Peyer's patch (tissue), 4 donors: Measurements from ENCODE around the gene ABTB1. TPM values are rescaled to one million over a fixed set of nuclear protein-coding genes. Genes with fewer than 3 reads are reported as not detected.
A peak's percentile ranks its signal among the peaks of the same experiment; 100 is the strongest.

Experiments
- DNase-seq, 3 donors: peaks; one replicate each; pipeline ENCODE4 v3.0.0-alpha.2; 2017 to 2019
- H3K27ac ChIP-seq, 4 donors: fragments of 200-600 bp; sonication (generic); one replicate each; pipeline ENCODE4 v1.5.1; 2016 to 2019
- H3K27me3 ChIP-seq, 2 donors: fragments of 200-600 bp; sonication (generic); one replicate each; pipeline ENCODE4 v1.5.1; 2019
- H3K36me3 ChIP-seq, 3 donors: fragments of 200-600 bp; sonication (generic); one replicate each; pipeline ENCODE4 v1.5.1; 2016 to 2019
- H3K4me1 ChIP-seq, 4 donors: fragments of 200-600 bp; sonication (generic); one replicate each; pipeline ENCODE4 v1.5.1; 2016 to 2019
- H3K4me3 ChIP-seq, 4 donors: fragments of 200-600 bp; sonication (generic); 1 replicate in 3 of 4; 2 replicates in 1 of 4; pipeline ENCODE4 v1.5.1; 2016 to 2019; ENCODE audit warnings: mild to moderate bottlenecking in 1 of 4
- H3K9me3 ChIP-seq, 4 donors: fragments of 200-600 bp; sonication (generic); one replicate each; pipeline ENCODE4 v1.5.1; 2016 to 2019; ENCODE audit warnings: mild to moderate bottlenecking in 1 of 4
- POLR2A ChIP-seq, 2 donors: fragments of 450-650 bp; IDR thresholded peaks; one replicate each; pipeline ENCODE4 v1.5.1; 2017; ENCODE audit warnings: antibody characterized with exemption in 2 of 2, mild to moderate bottlenecking in 2 of 2, moderate library complexity in 2 of 2
- total RNA-seq, 4 donors: library from RNA; depleted of rRNA; stranded (reverse); fragments of >200 nt; gene quantifications; one replicate each; pipeline ENCODE4 v1.1.0, GENCODE V29; 2016
- TF ChIP-seq, protein P1 (sequence below), 6 experiments: fragments of 450-650 bp in 4 of 6; fragments of 200-600 bp in 2 of 6; sonication (generic) in 1 of 6; IDR thresholded peaks; one replicate each; pipeline ENCODE4 v1.5.1; 2017 to 2019; ENCODE audit warnings: antibody characterized with exemption in 6 of 6, mild to moderate bottlenecking in 3 of 6, moderate library complexity in 1 of 6

Gene ABTB1
- total RNA-seq, 4 donors from 2014 or later = 38.5 to 80.0 (median 57.1) TPM

DNA sequence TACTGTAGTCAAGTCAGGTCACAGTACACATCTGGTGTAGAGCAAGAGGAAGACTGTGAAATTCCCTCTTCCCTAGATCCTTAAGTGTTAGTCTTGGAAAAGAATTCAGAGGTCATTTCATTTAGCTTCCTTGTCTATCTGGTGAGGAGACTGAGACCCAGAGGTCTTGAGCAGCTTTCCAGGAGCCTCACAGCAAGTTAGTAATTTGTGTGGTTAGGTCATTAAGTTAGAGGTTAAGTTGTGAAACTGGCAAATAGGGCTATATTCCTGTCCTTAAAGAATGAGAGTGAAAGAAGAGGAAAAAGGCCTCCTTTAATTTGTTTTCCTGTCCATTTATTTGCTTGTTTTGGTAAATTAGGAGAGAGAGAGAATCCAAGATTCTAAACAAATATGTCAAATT is 34.8 kb upstream of the ABTB1 start:
- no peaks in the 10 kb centered on the region for H3K4me1 ChIP-seq
- no peak for TF ChIP-seq POLR2A (IDR thresholded peaks at IDR 0.05)
- TF ChIP-seq, protein P1, sequence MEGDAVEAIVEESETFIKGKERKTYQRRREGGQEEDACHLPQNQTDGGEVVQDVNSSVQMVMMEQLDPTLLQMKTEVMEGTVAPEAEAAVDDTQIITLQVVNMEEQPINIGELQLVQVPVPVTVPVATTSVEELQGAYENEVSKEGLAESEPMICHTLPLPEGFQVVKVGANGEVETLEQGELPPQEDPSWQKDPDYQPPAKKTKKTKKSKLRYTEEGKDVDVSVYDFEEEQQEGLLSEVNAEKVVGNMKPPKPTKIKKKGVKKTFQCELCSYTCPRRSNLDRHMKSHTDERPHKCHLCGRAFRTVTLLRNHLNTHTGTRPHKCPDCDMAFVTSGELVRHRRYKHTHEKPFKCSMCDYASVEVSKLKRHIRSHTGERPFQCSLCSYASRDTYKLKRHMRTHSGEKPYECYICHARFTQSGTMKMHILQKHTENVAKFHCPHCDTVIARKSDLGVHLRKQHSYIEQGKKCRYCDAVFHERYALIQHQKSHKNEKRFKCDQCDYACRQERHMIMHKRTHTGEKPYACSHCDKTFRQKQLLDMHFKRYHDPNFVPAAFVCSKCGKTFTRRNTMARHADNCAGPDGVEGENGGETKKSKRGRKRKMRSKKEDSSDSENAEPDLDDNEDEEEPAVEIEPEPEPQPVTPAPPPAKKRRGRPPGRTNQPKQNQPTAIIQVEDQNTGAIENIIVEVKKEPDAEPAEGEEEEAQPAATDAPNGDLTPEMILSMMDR (IDR thresholded peaks at IDR 0.05) = no peak
- DNase-seq = no peak
- no peaks in the 10 kb centered on the region for H3K36me3 ChIP-seq
- H3K9me3 ChIP-seq = no peaks in the 10 kb centered on the region
- no peaks in the 10 kb centered on the region for H3K27me3 ChIP-seq
- no peak overlapping the region for H3K4me3 ChIP-seq
- H3K27ac ChIP-seq = no peak overlapping the region

- no peak overlapping the region for H3K4me3 ChIP-seq
- no peaks in the 10 kb centered on the region for H3K36me3 ChIP-seq
- H3K27me3 ChIP-seq = no peaks in the 10 kb centered on the region
- no peaks in the 10 kb centered on the region for H3K9me3 ChIP-seq
- no peaks in the 10 kb centered on the region for H3K4me1 ChIP-seq
- H3K27ac ChIP-seq = no peak overlapping the region
- TF ChIP-seq, protein P1 (IDR thresholded peaks at IDR 0.05) = no peak
- no peak for TF ChIP-seq POLR2A (IDR thresholded peaks at IDR 0.05)
- DNase-seq = peak in 1 of 3 donors; percentile 10
These were observed 33.3 kb upstream of the ABTB1 start for GRCh38 chr3:127639173-127640041.

DNA sequence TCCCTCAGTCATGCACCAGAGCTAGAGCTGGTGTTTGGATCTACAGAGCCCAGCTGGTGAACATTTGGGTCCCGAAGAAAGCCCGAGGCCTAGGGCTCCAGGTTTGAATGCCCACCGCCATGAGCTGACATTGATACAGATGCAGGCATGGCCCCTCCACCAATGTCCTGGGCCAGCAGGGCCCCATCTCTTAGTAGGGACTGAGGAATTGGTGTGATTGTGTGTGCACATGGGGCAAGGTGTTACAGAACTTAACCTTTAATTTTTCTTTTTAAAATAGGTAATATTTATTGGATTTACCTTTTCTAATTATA is 32.8 kb upstream of the ABTB1 start:
- DNase-seq = peak in 1 of 3 donors; percentile 14
- H3K9me3 ChIP-seq = no peaks in the 10 kb centered on the region

DNA sequence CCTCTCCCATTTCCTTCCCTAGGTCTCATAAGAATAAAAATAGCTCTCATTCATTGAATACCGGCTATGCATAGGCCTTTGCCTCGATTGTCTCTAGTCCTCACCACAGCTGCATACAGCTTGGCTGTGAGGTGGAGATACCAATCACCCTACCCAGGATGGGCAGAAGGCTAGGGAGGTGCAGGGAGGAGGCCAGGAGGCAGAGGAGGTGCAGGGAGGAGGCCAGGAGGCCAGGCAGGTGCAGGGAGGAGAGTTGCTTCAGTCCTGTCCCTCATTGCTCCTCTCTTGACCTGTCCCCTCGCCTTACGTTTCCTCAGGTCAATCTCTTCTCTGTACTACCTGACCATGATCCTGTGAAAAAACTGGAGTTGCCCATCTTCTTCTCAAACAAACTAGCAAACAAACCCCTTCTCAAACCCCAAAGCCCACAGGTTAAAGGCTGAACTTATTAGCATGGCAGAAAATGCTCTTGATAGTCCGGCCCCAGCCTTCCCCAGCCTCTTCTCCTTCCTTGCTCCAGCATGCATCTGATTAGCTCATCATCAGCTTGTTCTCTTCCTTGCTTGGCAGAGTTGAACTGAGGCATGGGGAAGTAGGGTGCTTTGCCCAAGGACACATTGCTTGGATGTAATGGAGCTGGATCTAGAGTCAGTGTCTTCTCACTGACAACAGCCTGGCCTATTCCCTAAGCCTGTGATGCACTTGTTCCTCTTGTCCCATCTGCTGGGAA is 27.9 kb upstream of the ABTB1 start:
- Histone ChIP-seq H3K9me3 (no peaks in the 10 kb centered on the region), H3K4me3 (no peak overlapping the region), H3K4me1 (no peaks in the 10 kb centered on the region), H3K27ac (no peak overlapping the region), H3K27me3 (no peaks in the 10 kb centered on the region), H3K36me3 (no peaks in the 10 kb centered on the region)
- DNase-seq = no peak
- TF ChIP-seq, protein P1 (IDR thresholded peaks at IDR 0.05) = no peak
- no peak for TF ChIP-seq POLR2A (IDR thresholded peaks at IDR 0.05)

More for the DNA sequence above, 32.8 kb upstream of the ABTB1 start:
- Histone ChIP-seq H3K4me3 (no peak overlapping the region), H3K36me3 (no peaks in the 10 kb centered on the region), H3K4me1 (no peaks in the 10 kb centered on the region), H3K27ac (no peak overlapping the region), H3K27me3 (no peaks in the 10 kb centered on the region)
- TF ChIP-seq POLR2A (IDR thresholded peaks at IDR 0.05) = no peak
- TF ChIP-seq, protein P1 (IDR thresholded peaks at IDR 0.05) = no peak

DNA sequence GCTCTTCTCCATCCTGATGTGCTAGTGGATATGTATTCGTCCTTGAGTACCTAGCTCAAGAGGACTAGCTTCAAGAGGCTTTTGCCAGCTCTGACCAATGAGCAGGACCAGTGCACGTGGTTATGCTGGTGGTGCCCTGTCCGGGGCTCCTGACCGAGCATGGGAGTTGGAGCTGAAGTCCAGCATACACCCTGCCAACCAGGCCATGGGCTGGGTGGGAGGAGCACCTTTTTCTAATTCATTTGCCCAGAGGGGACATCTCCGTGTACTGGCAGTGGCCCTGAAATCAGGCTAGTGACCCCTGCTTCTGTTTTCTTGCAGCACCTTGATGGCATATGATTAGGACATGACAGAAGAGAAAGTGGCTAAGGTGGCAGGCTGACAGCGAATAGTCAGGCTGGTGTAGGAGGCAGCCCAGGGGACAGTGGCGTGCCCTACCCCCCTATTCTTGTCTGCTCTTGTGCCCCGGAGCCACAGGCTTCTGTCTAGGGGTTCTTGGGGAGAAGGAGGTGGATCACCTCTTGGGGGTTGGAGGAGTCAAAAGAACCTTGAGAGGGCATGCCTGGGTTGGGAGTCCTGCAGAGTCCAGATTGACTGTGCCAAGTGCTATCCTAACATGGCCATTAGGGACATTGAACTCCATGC is 27.3 kb upstream of the ABTB1 start:
- Histone ChIP-seq H3K9me3 (no peaks in the 10 kb centered on the region), H3K27me3 (no peaks in the 10 kb centered on the region), H3K36me3 (no peaks in the 10 kb centered on the region), H3K4me1 (no peaks in the 10 kb centered on the region), H3K27ac (no peak overlapping the region), H3K4me3 (no peak overlapping the region)
- TF ChIP-seq, protein P1 (IDR thresholded peaks at IDR 0.05) = no peak
- TF ChIP-seq POLR2A (IDR thresholded peaks at IDR 0.05) = no peak
- DNase-seq = no peak
